Choroid plexus epithelial cell (primary cell): Measurements from ENCODE around the gene VAV2.
A peak's percentile ranks its signal among the peaks of the same experiment; 100 is the strongest.

Source experiments
- DNase-seq: peaks from one replicate; pipeline ENCODE4 v3.0.0-alpha.2; 2010; ENCODE audit warnings: low read depth
- H3K4me3 ChIP-seq: 2 replicates; pipeline ENCODE4 v1.5.1; 2011; ENCODE audit warnings: low read depth, mild to moderate bottlenecking, control low read depth, low read length, moderate library complexity
- CTCF ChIP-seq: conservative IDR thresholded peaks from 2 replicates; pipeline ENCODE4 v1.5.1; 2011; ENCODE audit warnings: low read depth, mild to moderate bottlenecking, control low read depth, inconsistent platforms, low read length, moderate library complexity

VAV2 gene

GRCh38 chr9:133932633-133933032 lies 59.5 kb downstream of the VAV2 start:
- no peak for DNase-seq
- no peak for TF ChIP-seq CTCF
- no peak overlapping the region for H3K4me3 ChIP-seq

GRCh38 chr9:133932181-133932580 lies 59.9 kb downstream of the VAV2 start:
- H3K4me3 ChIP-seq: no peak overlapping the region
- peak; percentile 18 for DNase-seq
- no peak for TF ChIP-seq CTCF

GRCh38 chr9:133930682-133931485 lies 61.2 kb downstream of the VAV2 start:
- no peak overlapping the region for H3K4me3 ChIP-seq
- TF ChIP-seq CTCF: no peak
- no peak for DNase-seq

DNA sequence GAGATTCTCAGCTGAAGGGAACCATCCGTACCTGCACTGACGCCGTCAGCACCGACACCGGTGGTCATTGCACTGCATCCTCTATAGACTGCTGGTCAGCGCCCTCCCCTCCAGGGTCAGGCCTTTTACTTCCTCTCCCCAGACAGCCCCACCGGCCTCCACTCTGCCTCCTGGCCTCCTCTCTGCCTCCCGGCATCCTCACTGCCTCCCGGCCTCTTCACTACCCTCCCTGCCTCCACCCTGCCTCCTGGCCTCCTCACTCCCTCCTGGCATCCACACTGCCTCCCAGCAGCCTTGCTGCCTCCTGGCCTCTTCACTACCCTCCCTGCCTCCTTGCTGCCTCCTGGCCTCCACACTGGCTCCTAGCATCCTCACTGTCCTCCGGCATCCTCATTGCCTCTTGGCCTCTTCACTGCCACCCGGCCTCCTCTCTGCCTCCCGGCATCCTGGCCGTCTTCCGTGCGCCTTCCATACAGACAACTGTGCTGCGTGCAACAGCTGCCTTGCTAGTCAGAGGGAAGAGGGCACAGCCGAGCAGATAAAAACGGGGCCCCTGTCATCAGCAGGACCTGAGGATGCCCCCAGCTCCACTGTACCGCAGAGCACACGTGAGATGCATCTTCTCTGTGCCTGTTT lies 62.0 kb downstream of the VAV2 start:
- no peak for TF ChIP-seq CTCF
- no peak for DNase-seq

DNA sequence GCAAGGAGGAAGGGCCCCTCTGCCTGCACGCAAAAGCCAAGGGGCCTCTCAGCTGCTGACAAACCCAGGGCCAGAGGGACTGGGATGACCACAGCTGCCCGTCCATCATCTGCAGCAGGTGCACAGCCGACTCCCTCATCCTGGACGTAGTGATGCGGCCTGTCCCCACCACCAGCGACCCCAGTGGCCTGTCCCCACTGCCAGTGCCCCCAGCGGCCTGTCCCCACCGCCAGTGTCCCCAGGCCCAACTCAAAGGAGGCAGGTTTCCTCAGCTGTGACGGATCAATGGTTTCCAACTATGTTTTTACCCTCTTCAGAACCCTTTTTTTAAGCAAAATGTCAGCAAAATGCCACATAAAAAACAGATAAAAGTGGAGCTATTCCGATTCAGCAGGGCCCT lies 62.5 kb downstream of the VAV2 start:
- no peak overlapping the region for H3K4me3 ChIP-seq
- no peak for DNase-seq
- no peak for TF ChIP-seq CTCF

More for the DNA sequence above, 62.0 kb downstream of the VAV2 start:
- no peak overlapping the region for H3K4me3 ChIP-seq

- H3K4me3 ChIP-seq: no peak overlapping the region
- DNase-seq: no peak
- TF ChIP-seq CTCF: no peak
Observed at GRCh38 chr9:133928248-133928764, 63.8 kb downstream of the VAV2 start.
